Measurements from ENCODE around the gene SLC6A20.

SLC6A20 gene

DNA sequence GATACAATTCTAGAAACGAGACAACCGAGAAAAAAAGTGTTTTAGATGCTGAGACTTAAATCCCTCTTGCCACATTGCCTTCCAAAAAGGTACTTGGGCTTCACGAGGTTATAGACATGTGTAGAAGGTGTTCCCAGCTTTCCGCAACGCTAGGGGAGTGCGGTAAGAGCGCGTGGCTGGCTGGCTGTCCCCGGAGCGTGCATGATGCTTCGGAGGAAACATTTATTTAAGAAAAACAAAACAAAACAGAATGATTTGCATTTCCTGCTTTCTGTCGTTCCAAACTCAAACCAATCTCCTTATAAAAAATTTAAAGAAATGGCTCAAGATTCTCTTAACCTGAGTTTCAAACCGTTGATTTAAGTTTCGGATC, 841 bp downstream of the SLC6A20 start:
- no peak overlapping the region for H3K4me3 ChIP-seq (ENCODE audit: low read depth, low read length)
- TF ChIP-seq, protein P1, sequence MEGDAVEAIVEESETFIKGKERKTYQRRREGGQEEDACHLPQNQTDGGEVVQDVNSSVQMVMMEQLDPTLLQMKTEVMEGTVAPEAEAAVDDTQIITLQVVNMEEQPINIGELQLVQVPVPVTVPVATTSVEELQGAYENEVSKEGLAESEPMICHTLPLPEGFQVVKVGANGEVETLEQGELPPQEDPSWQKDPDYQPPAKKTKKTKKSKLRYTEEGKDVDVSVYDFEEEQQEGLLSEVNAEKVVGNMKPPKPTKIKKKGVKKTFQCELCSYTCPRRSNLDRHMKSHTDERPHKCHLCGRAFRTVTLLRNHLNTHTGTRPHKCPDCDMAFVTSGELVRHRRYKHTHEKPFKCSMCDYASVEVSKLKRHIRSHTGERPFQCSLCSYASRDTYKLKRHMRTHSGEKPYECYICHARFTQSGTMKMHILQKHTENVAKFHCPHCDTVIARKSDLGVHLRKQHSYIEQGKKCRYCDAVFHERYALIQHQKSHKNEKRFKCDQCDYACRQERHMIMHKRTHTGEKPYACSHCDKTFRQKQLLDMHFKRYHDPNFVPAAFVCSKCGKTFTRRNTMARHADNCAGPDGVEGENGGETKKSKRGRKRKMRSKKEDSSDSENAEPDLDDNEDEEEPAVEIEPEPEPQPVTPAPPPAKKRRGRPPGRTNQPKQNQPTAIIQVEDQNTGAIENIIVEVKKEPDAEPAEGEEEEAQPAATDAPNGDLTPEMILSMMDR (IDR thresholded peaks at IDR 0.05; ENCODE audit: control insufficient read depth, extremely low read depth, insufficient read depth): no peak
- no peak for DNase-seq (ENCODE audit: low read depth)

DNA sequence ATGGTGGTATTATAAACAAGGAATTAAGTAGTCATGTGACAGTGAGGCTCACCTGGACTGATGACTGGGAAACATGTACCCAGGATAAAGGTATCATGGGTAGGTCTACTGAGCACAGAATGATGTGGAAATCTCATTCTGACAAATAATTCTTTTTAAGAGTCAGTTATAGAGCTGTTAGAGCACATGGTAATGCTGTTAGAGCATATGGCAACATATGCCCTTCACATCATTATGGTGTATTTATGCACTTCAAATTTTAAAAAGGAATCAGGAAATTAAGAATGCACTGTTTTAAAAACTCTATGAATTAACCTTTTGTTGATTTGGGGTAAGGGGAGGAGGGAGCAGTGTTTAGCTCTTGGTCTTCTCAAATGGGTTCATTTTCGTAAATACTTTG, 1.7 kb downstream of the SLC6A20 start:
- H3K4me3 ChIP-seq (ENCODE audit: low read depth, low read length): no peak overlapping the region
- DNase-seq (ENCODE audit: low read depth): no peak
- TF ChIP-seq, protein P1 (IDR thresholded peaks at IDR 0.05; ENCODE audit: control insufficient read depth, extremely low read depth, insufficient read depth): no peak

DNA sequence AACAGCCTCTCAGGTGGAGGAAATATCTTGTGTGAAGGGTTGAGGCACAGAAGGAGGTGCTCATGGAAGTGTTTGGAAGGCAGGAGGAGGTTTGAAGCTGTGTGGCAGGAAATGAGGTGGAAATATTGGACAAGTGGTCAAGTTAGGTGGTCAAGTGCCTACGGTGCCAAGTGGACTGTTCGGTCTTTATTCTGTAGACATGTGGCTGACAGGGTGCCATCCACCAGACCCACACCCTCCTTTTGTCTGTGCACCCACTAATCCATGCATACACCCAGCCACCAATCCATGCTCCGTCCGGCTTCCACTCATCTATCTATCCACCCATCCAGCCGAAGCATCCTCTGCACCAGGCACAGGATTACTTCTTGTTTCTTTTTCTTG, 2.2 kb downstream of the SLC6A20 start:
- no peak overlapping the region for H3K4me3 ChIP-seq (ENCODE audit: low read depth, low read length)
- DNase-seq (ENCODE audit: low read depth): no peak
- TF ChIP-seq, protein P1 (IDR thresholded peaks at IDR 0.05; ENCODE audit: control insufficient read depth, extremely low read depth, insufficient read depth): no peak

DNA sequence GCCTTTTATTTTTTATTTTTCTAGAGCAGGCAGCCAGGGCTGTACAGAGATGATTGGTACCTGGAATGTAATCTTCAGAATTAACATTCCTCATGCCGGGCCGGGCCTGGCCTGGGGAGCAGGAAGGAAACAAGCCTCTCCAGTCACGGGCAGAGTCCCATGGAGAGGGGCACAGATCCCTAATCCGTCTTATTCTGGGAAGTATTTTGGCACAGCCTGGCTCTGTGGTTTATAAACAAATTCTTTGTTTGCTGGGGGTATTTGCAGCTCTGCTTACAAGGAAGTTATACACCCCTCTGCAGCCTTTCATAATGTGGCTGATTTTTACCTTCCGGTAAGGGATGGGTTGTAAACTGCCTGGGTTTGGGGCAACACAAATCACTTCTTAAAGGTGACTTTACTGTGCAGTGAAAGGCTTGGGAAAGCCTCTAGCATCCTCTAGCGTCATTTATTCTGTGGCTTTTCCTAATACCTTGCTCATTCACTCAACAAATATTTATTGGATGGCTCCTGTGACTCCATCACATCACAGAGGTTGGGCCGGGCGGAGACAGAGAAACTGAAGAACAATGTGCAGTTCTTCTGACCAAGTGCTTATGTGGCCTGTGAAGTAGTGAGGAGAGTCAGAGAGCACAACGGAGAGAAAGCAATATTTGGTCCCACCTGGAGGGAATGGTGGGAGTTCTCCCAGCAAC, 2.7 kb downstream of the SLC6A20 start:
- no peak overlapping the region for H3K4me3 ChIP-seq (ENCODE audit: low read depth, low read length)
- no peak for DNase-seq (ENCODE audit: low read depth)

DNA sequence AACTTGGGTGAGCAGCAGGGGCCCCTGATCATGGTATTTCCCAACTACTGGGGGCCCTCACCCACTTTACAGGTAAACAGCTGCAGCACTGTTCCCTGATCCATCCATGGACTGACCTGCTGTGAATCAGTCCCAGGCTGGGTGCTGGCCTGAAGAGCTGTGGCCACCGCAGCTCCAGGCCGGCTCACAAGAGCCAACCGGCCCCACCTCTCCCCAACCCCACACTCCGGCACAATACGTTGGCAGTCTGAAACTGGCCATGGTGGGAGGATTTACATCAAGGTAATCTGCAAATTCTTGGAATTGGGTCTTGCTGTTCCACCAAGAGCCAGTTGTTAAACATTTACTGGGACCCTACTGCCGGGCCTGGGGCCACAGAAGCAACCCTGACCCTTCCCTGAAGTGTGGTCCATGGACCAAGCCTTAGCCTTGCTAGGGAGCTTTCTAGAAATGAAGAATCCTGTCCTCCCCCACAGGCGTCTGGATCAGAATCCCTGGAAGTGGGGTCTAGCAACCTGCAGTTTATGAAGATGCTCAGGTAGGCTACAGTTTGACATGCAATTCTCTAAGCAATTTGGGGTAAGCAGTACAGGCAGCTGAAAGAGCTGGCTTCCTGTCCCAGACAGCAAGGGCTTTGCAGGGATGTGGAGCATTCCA, 3.7 kb downstream of the SLC6A20 start:
- TF ChIP-seq, protein P1 (IDR thresholded peaks at IDR 0.05; ENCODE audit: control insufficient read depth, extremely low read depth, insufficient read depth): no peak

More for the DNA sequence above, 2.7 kb downstream of the SLC6A20 start:
- TF ChIP-seq, protein P1 (IDR thresholded peaks at IDR 0.05; ENCODE audit: control insufficient read depth, extremely low read depth, insufficient read depth): peak; percentile 24; the same call in 1 of the 2 replicates

DNA sequence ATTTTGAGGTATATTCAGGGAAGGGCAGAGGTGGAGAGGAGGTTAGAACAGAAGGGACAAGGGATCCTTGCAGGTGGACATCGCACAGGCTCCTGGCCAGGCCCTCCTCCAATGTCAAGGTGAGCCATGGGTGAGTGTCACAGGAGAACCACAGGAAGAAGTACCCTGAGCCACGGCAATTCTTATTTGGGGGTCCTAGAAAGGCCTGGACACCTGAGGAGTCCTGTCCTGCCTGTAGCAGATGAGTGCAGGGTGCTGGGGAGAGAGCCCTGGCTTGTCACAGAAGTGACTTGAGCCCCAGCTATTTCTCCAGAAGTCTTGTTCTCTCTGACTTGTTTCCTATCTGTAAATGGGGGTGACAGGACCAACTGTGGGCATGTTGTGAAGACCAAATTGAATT, 4.3 kb downstream of the SLC6A20 start:
- H3K4me3 ChIP-seq (ENCODE audit: low read depth, low read length): no peak overlapping the region
- DNase-seq (ENCODE audit: low read depth): no peak
- TF ChIP-seq, protein P1 (IDR thresholded peaks at IDR 0.05; ENCODE audit: control insufficient read depth, extremely low read depth, insufficient read depth): no peak

More for the DNA sequence above, 3.7 kb downstream of the SLC6A20 start:
- no peak for DNase-seq (ENCODE audit: low read depth)
- H3K4me3 ChIP-seq (ENCODE audit: low read depth, low read length): no peak overlapping the region

All from LNCaP clone FGC (cell line).